Liver (tissue), 3 donors: ENCODE results near the gene CACNA1C.

Experiments
- CTCF ChIP-seq: fragments of 150-350 bp; IDR thresholded peaks from 2 replicates; pipeline ENCODE4 v1.5.1; 2017; ENCODE audit warnings: improper control_type of control experiment, low read depth, low read length; ENCODE audit not compliant: missing input control
- EGR1 ChIP-seq, 2 donors: IDR thresholded peaks; 2 replicates each; pipeline ENCODE4 v1.6.1; 2016 to 2018; ENCODE audit warnings: antibody characterized with exemption in 2 of 2, low read depth in 2 of 2
- FOXA2 ChIP-seq: IDR thresholded peaks from 2 replicates; pipeline ENCODE4 v1.6.1; 2016; ENCODE audit warnings: antibody characterized with exemption
- GABPA ChIP-seq, 2 donors: IDR thresholded peaks in 1 of 2; conservative IDR thresholded peaks in 1 of 2; 2 replicates each; pipeline ENCODE4 v1.6.1; 2016; ENCODE audit warnings: antibody characterized with exemption in 2 of 2, mild to moderate bottlenecking in 1 of 2, moderate library complexity in 1 of 2
- HNF4A ChIP-seq, 2 donors: conservative IDR thresholded peaks; 2 replicates each; pipeline ENCODE4 v1.6.1; 2016; ENCODE audit warnings: antibody characterized with exemption in 2 of 2, mild to moderate bottlenecking in 2 of 2
- HNF4G ChIP-seq: IDR thresholded peaks from 2 replicates; pipeline ENCODE4 v1.6.1; 2016; ENCODE audit warnings: antibody characterized with exemption
- JUND ChIP-seq, 2 donors: IDR thresholded peaks; 2 replicates each; pipeline ENCODE4 v1.6.1; 2016; ENCODE audit warnings: antibody characterized with exemption in 2 of 2
- MAX ChIP-seq: IDR thresholded peaks from 2 replicates; pipeline ENCODE4 v1.6.1; 2016; ENCODE audit warnings: antibody characterized with exemption
- RAD21 ChIP-seq, 2 donors: IDR thresholded peaks; 2 replicates each; pipeline ENCODE4 v1.6.1; 2016; ENCODE audit warnings: antibody characterized with exemption in 2 of 2, mild to moderate bottlenecking in 2 of 2
- REST ChIP-seq: IDR thresholded peaks from 2 replicates; pipeline ENCODE4 v1.6.1; 2016; ENCODE audit warnings: antibody characterized with exemption, mild to moderate bottlenecking
- SP1 ChIP-seq: IDR thresholded peaks from 2 replicates; pipeline ENCODE4 v1.6.1; 2018; ENCODE audit warnings: antibody characterized with exemption, mild to moderate bottlenecking
- TAF1 ChIP-seq: conservative IDR thresholded peaks from 2 replicates; pipeline ENCODE4 v1.6.1; 2016; ENCODE audit warnings: antibody characterized with exemption, mild to moderate bottlenecking
- YY1 ChIP-seq: IDR thresholded peaks from 2 replicates; pipeline ENCODE4 v1.6.1; 2016; ENCODE audit warnings: antibody characterized with exemption, mild to moderate bottlenecking
- donor health status: healthy.
- donor health status: healthy.

- TF ChIP-seq CTCF (no peak), GABPA (IDR thresholded peaks at IDR 0.05 in 1 of 2, conservative IDR thresholded peaks at IDR 0.05 in 1 of 2) (no peak), REST (no peak), HNF4G (no peak), MAX (no peak), RAD21 (IDR thresholded peaks at IDR 0.05) (no peak), TAF1 (no peak), FOXA2 (no peak), HNF4A (conservative IDR thresholded peaks at IDR 0.05) (no peak), EGR1 (IDR thresholded peaks at IDR 0.05; ENCODE audit: low read depth in 2 of 2) (no peak), YY1 (no peak), JUND (IDR thresholded peaks at IDR 0.05) (no peak), SP1 (no peak)
Observed at GRCh38 chr12:2653461-2653965, 600.7 kb downstream of the CACNA1C start.
